Right atrium auricular region (tissue), 2 donors: ENCODE data around the gene SMG5. TPM values are rescaled to one million over a fixed set of nuclear protein-coding genes. Genes with fewer than 3 reads are reported as not detected.

Experiments
- DNase-seq: peaks from one replicate; pipeline ENCODE4 v3.0.0-alpha.2; 2019; ENCODE audit warnings: low spot score
- H3K27ac ChIP-seq, 2 donors: fragments of 200-600 bp; sonication (generic); 1 replicate in 1 of 2; 2 replicates in 1 of 2; pipeline ENCODE4 v1.5.1; 2016 to 2019
- H3K27me3 ChIP-seq, 2 donors: fragments of 200-600 bp; sonication (generic); one replicate each; pipeline versions ENCODE4 v1.5.1 to v1.6.0; 2017 to 2019
- H3K36me3 ChIP-seq: fragments of 200-600 bp; sonication (generic); one replicate; pipeline ENCODE4 v1.5.1; 2016
- H3K4me1 ChIP-seq, 2 donors: fragments of 200-600 bp; sonication (generic); one replicate each; pipeline versions ENCODE4 v1.5.1 to v1.6.0; 2017 to 2019
- H3K4me3 ChIP-seq, 2 donors: fragments of 200-600 bp; sonication (generic); 1 replicate in 1 of 2; 2 replicates in 1 of 2; pipeline ENCODE4 v1.5.1; 2017 to 2019; ENCODE audit warnings: mild to moderate bottlenecking in 1 of 2, moderate library complexity in 1 of 2
- H3K9me3 ChIP-seq, 2 donors: fragments of 200-600 bp; sonication (generic); one replicate each; pipeline ENCODE4 v1.5.1; 2019
- total RNA-seq, 2 donors: library from RNA; depleted of rRNA; stranded (reverse); fragments of >200 nt; gene quantifications; one replicate each; pipeline ENCODE4 v1.1.0, GENCODE V29; 2016
- TF ChIP-seq, protein P1 (sequence below), 2 donors: fragments of 200-600 bp; sonication (generic); IDR thresholded peaks; one replicate each; pipeline ENCODE4 v1.5.1; 2019; ENCODE audit warnings: antibody characterized with exemption in 2 of 2

SMG5 gene
- total RNA-seq, 2 donors from 2014 or later = 55.4 to 72.8 TPM

DNA sequence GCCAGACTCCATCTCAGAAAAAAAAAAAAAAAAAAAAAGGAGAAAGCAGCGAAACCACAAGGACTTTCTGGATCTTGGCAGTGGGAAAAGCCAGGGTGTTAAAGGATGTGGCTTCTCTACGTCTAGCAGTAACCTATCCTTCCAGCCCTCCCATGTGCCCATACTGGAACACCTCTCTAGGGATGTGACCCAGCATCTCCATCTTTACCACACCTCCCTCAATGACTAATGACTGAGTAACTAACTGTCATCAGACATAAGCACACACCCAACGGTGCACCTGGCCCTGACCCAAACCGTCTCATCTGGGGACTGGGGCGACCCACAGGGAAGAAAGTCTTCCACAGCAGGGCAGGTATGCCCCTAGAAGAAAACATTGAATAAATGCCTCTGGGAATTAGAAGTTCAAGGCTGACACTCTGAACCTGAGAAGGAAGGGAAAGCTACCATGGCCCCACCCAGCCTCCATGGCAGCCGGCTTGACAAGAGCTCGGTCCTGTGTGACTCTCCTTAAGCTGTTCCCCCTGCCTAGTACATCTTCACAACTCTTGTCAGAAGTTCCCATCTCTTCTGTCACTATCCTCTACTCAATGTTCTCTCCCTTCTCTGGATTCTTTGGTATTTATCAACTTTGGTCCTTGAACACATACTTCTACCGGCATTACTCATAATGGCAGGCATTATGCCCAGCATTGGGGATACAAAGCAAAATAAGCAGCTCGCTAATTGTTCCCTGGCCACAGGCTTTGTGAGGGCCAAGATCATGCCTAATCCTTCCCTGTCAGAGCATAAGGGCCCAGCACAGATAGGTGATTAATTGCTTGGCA lies 20.0 kb downstream of the SMG5 start:
- TF ChIP-seq, protein P1, sequence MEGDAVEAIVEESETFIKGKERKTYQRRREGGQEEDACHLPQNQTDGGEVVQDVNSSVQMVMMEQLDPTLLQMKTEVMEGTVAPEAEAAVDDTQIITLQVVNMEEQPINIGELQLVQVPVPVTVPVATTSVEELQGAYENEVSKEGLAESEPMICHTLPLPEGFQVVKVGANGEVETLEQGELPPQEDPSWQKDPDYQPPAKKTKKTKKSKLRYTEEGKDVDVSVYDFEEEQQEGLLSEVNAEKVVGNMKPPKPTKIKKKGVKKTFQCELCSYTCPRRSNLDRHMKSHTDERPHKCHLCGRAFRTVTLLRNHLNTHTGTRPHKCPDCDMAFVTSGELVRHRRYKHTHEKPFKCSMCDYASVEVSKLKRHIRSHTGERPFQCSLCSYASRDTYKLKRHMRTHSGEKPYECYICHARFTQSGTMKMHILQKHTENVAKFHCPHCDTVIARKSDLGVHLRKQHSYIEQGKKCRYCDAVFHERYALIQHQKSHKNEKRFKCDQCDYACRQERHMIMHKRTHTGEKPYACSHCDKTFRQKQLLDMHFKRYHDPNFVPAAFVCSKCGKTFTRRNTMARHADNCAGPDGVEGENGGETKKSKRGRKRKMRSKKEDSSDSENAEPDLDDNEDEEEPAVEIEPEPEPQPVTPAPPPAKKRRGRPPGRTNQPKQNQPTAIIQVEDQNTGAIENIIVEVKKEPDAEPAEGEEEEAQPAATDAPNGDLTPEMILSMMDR (IDR thresholded peaks at IDR 0.05) = no peak
- Histone ChIP-seq H3K36me3 (peaks cover 92% of the 10 kb centered on the region), H3K27me3 (no peaks in the 10 kb centered on the region), H3K27ac (no peak overlapping the region), H3K9me3 (no peaks in the 10 kb centered on the region), H3K4me3 (no peak overlapping the region), H3K4me1 (no peaks in the 10 kb centered on the region)
- no peak for DNase-seq

GRCh38 chr1:156260896-156261295 lies 21.7 kb downstream of the SMG5 start:
- Histone ChIP-seq H3K27ac (no peak overlapping the region), H3K27me3 (no peaks in the 10 kb centered on the region), H3K4me3 (no peak overlapping the region), H3K9me3 (no peaks in the 10 kb centered on the region), H3K4me1 (no peaks in the 10 kb centered on the region), H3K36me3 (peaks cover 92% of the 10 kb centered on the region)
- TF ChIP-seq, protein P1 (IDR thresholded peaks at IDR 0.05) = no peak
- DNase-seq = no peak

DNA sequence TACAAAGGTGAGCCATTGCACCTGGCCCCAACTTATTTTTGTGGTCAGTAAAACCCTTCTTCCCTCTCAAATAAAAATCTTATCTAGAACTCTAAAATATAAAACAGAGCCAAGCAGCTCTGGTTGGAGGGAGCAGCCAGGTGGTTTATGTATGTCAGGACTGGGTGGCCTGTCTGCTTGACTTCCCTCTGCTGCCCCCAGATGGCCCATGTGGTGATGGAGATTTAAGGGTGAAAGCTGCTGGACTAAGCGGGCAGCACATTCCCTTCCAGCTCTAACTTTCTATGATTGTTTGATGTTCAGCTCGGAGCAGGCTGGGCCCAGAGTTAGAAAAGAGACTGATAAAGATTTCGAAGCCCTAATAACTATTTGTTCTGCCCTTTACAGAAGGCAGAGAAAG lies 22.8 kb downstream of the SMG5 start:
- H3K4me3 ChIP-seq = no peak overlapping the region

GRCh38 chr1:156258859-156259258 lies 23.8 kb downstream of the SMG5 start:
- Histone ChIP-seq H3K27ac (no peak overlapping the region), H3K9me3 (no peaks in the 10 kb centered on the region), H3K27me3 (no peaks in the 10 kb centered on the region), H3K4me1 (no peaks in the 10 kb centered on the region), H3K4me3 (no peak overlapping the region), H3K36me3 (peaks cover 87% of the 10 kb centered on the region)
- TF ChIP-seq, protein P1 (IDR thresholded peaks at IDR 0.05) = no peak
- no peak for DNase-seq

More for the DNA sequence above, 22.8 kb downstream of the SMG5 start:
- H3K27me3 ChIP-seq = no peaks in the 10 kb centered on the region
- TF ChIP-seq, protein P1 (IDR thresholded peaks at IDR 0.05) = no peak
- no peak overlapping the region for H3K27ac ChIP-seq
- DNase-seq = no peak
- no peaks in the 10 kb centered on the region for H3K9me3 ChIP-seq
- H3K36me3 ChIP-seq = peaks cover 88% of the 10 kb centered on the region
- H3K4me1 ChIP-seq = no peaks in the 10 kb centered on the region

DNA sequence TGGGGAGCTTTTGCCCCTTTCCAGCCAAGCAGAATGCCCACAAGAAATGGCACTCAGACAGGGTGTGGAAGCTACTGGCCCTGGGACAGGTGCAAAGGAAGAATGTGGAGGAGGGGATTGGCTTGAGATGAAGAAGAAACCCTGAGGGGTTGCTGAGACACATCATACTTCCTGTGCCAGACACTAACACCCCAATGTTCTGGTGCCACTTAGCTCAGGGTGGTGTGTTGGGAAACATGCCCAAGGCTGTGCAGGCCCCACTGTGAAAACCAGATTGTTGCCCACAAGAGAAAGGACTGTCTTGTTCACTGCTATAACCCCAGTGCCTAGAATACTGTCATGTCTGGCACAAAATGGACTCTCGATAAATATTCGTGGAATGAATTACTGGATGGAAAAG lies 24.9 kb downstream of the SMG5 start:
- H3K4me3 ChIP-seq = no peak overlapping the region
- no peaks in the 10 kb centered on the region for H3K27me3 ChIP-seq
- no peaks in the 10 kb centered on the region for H3K4me1 ChIP-seq
- H3K9me3 ChIP-seq = no peaks in the 10 kb centered on the region
- H3K27ac ChIP-seq = no peak overlapping the region
- DNase-seq = no peak
- peaks cover 87% of the 10 kb centered on the region for H3K36me3 ChIP-seq
- TF ChIP-seq, protein P1 (IDR thresholded peaks at IDR 0.05) = no peak
